GM12864 (cell line): ENCODE results near the gene INTS15.

ENCODE experiments used
- DNase-seq: peaks from one replicate; pipeline ENCODE4 v3.0.0-alpha.2; 2011; ENCODE audit warnings: low read depth
- H3K4me3 ChIP-seq: 2 replicates; pipeline ENCODE4 v1.5.1; 2011; ENCODE audit warnings: mild to moderate bottlenecking, low read depth, low read length, control low read depth
- TF ChIP-seq, protein P1 (sequence below): IDR thresholded peaks from 2 replicates; pipeline ENCODE4 v1.5.1; 2011; ENCODE audit warnings: low read depth, mild to moderate bottlenecking, moderate library complexity, low read length, control low read depth, inconsistent platforms; ENCODE audit errors: missing control alignments

INTS15 gene

GRCh38 chr7:6654113-6654841 lies 64.5 kb downstream of the INTS15 start:
- H3K4me3 ChIP-seq = no peak overlapping the region
- TF ChIP-seq, protein P1, sequence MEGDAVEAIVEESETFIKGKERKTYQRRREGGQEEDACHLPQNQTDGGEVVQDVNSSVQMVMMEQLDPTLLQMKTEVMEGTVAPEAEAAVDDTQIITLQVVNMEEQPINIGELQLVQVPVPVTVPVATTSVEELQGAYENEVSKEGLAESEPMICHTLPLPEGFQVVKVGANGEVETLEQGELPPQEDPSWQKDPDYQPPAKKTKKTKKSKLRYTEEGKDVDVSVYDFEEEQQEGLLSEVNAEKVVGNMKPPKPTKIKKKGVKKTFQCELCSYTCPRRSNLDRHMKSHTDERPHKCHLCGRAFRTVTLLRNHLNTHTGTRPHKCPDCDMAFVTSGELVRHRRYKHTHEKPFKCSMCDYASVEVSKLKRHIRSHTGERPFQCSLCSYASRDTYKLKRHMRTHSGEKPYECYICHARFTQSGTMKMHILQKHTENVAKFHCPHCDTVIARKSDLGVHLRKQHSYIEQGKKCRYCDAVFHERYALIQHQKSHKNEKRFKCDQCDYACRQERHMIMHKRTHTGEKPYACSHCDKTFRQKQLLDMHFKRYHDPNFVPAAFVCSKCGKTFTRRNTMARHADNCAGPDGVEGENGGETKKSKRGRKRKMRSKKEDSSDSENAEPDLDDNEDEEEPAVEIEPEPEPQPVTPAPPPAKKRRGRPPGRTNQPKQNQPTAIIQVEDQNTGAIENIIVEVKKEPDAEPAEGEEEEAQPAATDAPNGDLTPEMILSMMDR = no peak
- DNase-seq = no peak

GRCh38 chr7:6654842-6655610 lies 65.2 kb downstream of the INTS15 start:
- DNase-seq = no peak
- TF ChIP-seq, protein P1 = no peak

DNA sequence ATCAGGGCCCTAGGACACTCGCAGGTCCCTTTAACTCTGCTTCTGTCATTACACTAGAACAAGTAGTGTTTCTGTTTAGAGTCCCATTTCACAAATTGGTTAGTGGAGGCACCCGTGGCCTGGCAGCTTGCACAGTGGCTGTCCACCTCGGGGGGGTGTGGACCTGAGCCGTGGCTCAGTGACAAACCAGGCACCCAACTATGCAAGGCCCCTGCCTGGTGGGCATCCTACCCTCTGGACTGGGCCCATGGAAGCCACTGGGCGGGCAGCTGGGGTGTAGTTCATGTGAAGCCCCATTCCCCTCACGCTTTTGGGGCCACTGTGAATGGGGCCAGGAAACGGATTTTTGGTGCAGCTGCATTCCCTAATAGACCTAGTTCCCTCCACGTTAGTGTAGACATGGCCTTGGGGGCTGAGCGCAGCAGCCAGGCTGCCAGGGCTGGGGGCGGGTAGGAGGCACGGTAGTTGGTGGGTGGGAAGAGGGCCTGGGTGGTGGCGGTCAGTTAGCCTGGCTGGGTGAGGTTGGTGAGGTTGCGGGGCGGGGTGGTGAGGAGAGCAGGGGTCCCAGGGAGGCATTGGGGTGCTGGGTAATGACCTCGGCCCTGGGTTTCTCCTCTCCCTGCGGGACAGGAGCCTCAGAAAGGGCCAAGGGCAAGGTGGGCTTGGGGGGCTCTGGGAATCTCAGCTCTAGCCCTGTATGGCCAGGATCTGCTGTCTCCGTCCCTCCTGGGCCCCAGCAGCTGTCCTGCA lies 66.0 kb downstream of the INTS15 start:
- no peak for DNase-seq
- TF ChIP-seq, protein P1 = no peak
- no peak overlapping the region for H3K4me3 ChIP-seq

More at GRCh38 chr7:6654842-6655610, 65.2 kb downstream of the INTS15 start:
- no peak overlapping the region for H3K4me3 ChIP-seq

DNA sequence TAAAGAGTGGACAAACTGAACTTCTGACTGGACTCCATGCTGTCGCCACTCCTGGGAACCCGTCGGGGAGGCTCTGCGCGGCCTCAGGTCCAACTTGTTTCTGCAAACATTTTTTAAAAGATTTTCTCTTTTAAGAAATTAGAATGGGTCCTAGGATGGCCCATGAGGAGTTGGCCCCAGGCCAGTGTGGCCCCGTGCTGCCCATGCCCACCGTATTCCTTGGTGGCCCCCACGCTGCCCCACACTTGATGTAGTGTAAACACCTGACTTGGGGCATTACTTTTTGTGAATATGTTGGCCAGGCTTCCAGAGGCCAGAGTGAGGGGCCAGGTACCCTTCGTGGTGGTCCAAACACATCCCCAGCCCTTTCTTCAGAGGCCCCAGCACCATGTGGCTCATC lies 66.6 kb downstream of the INTS15 start:
- H3K4me3 ChIP-seq = no peak overlapping the region
- DNase-seq = no peak
- TF ChIP-seq, protein P1 = no peak
